K562 (cell line): ENCODE data around the gene DET1. TPM values are rescaled to one million over a fixed set of nuclear protein-coding genes. Genes with fewer than 3 reads are reported as not detected.

Source experiments
- PBX2 ChIP-seq, 2 experiments: IDR thresholded peaks in 1 of 2; conservative IDR thresholded peaks in 1 of 2; 2 replicates each; pipeline ENCODE4 v1.6.1; 2016; ENCODE audit warnings: low read depth in 2 of 2, mild to moderate bottlenecking in 1 of 2, missing compliant biosample characterization in 1 of 2, missing genetic modification characterization in 1 of 2, moderate library complexity in 1 of 2
- POLR3G ChIP-seq: IDR thresholded peaks from 2 replicates; pipeline ENCODE4 v1.6.1; 2011; ENCODE audit not compliant: insufficient read length, insufficient replicate concordance; ENCODE audit errors: extremely low read depth
- USF1 ChIP-seq: sonication (generic); formaldehyde crosslinking; IDR thresholded peaks from 2 replicates; pipeline ENCODE4 v1.9.0; 2022; ENCODE audit warnings: mild to moderate bottlenecking, missing genetic modification reagents
- ZNF318 ChIP-seq, 2 experiments: fragments of 450-650 bp; IDR thresholded peaks; 2 replicates each; pipeline ENCODE4 v1.6.1; 2016; ENCODE audit warnings: mild to moderate bottlenecking in 2 of 2, borderline replicate concordance in 1 of 2, low read depth in 1 of 2, moderate library complexity in 1 of 2
- polyA plus RNA-seq, 8 experiments: library from polyadenylated mRNA; depleted of rRNA in 4 of 8; stranded (reverse) in 5 of 8; unstranded in 3 of 8; fragments of >200 nt; fragmentation: Nextera tagmentation in 2 of 8; fragmentation: Illumina TruSeq in 1 of 8; extraction: Ambion mirVana in 2 of 8; extraction: Trizol in 1 of 8; gene quantifications; 2 replicates each; pipeline versions ENCODE4 v1.2.1 to v1.2.3, GENCODE V29; 2011 to 2014; ENCODE audit warnings: inconsistent platforms in 1 of 8, missing spikeins in 1 of 8
- total RNA-seq, 7 experiments: library from RNA; depleted of rRNA in 6 of 7; stranded (reverse); fragments of >200 nt in 6 of 7; fragmentation: Illumina TruSeq in 2 of 7; extraction: Trizol in 2 of 7; gene quantifications; 2 replicates each; pipeline versions ENCODE4 v1.2.1 to v1.2.3, GENCODE V29; 2011 to 2021; ENCODE audit warnings: low replicate concordance in 1 of 7
- TF ChIP-seq, protein P1 (sequence below): sonication (generic); IDR thresholded peaks from 2 replicates; pipeline ENCODE4 v1.6.1; 2016

DET1 gene
- total and polyA plus RNA-seq, 9 of the 15 experiments (the other 6 are each of a cell fraction or from before 2014, with no cell fraction given): 4.2 to 8.1 (median 6.0) TPM

DNA sequence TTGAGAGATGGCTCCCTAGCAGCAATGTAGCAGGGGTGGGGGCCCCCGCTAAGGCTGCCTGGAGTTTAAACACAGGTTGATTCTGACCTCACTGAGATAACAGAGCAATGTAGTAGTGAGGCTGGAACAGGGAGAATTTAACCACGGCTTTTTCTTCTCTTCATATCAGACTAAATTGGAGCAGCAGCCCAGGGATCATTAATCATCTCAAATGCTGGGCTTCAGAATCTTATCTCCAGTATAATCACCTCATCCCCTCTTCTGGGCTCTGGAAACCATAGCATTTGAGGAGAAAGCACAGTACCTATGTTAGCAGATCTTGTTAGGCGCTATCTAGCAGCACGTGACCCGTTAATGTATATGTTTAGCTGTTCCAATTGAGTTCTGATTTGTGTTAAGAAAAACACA is 25.4 kb upstream of the DET1 start (continued):
- TF ChIP-seq PBX2 (CRISPR knock-in tag; IDR thresholded peaks at IDR 0.05; ENCODE audit: low read depth) (no peak), PBX2 (tag; conservative IDR thresholded peaks at IDR 0.05; ENCODE audit: low read depth) (peak; percentile 40), POLR3G (no peak), USF1 (CRISPR knock-in tag) (peak; percentile 32; the same call in 1 of the 2 replicates), ZNF318 (IDR thresholded peaks at IDR 0.05; ENCODE audit: borderline replicate concordance in 1 of 2, low read depth in 1 of 2) (no peak)
- TF ChIP-seq, protein P1, sequence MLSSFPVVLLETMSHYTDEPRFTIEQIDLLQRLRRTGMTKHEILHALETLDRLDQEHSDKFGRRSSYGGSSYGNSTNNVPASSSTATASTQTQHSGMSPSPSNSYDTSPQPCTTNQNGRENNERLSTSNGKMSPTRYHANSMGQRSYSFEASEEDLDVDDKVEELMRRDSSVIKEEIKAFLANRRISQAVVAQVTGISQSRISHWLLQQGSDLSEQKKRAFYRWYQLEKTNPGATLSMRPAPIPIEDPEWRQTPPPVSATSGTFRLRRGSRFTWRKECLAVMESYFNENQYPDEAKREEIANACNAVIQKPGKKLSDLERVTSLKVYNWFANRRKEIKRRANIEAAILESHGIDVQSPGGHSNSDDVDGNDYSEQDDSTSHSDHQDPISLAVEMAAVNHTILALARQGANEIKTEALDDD: peak; percentile 27; the same call in 1 of the 2 replicates
